ENCODE data around the gene PHF21A. TPM values are rescaled to one million over a fixed set of nuclear protein-coding genes. Genes with fewer than 3 reads are reported as not detected.

PHF21A gene
- total RNA-seq, 1 donor from 2014 or later, result 66.8 TPM

- DNase-seq (ENCODE audit: extremely low spot score in 2 of 2), result no peak
- H3K4me1 ChIP-seq, result no peaks in the 10 kb centered on the region
- H3K4me3 ChIP-seq, result no peak overlapping the region
- no peaks in the 10 kb centered on the region for H3K9me3 ChIP-seq
- H3K27me3 ChIP-seq, result no peaks in the 10 kb centered on the region
- H3K27ac ChIP-seq, result no peak overlapping the region
- TF ChIP-seq POLR2A (IDR thresholded peaks at IDR 0.05) (no peak), CTCF (IDR thresholded peaks at IDR 0.05) (no peak), POLR2AphosphoS5 (IDR thresholded peaks at IDR 0.05; ENCODE audit: insufficient read depth in 1 of 2, low read depth in 1 of 2) (no peak)
- intact Hi-C loops (cut with DNase I), result no loop called here
- H3K36me3 ChIP-seq, result no peaks in the 10 kb centered on the region
Measured at GRCh38 chr11:46026606-46027293, 94.5 kb downstream of the PHF21A start.

GRCh38 chr11:46020084-46020599 lies 101.1 kb downstream of the PHF21A start:
- no peak for TF ChIP-seq POLR2A (IDR thresholded peaks at IDR 0.05)
- TF ChIP-seq POLR2AphosphoS5 (IDR thresholded peaks at IDR 0.05; ENCODE audit: insufficient read depth in 1 of 2, low read depth in 1 of 2), result no peak
- TF ChIP-seq CTCF (IDR thresholded peaks at IDR 0.05), result no peak
- no peak for DNase-seq (ENCODE audit: extremely low spot score in 2 of 2)
- H3K27me3 ChIP-seq, result no peaks in the 10 kb centered on the region
- H3K4me3 ChIP-seq, result no peak overlapping the region
- H3K9me3 ChIP-seq, result no peaks in the 10 kb centered on the region
- intact Hi-C loops (cut with DNase I), result no loop called here
- no peaks in the 10 kb centered on the region for H3K4me1 ChIP-seq
- no peak overlapping the region for H3K27ac ChIP-seq
- H3K36me3 ChIP-seq, result no peaks in the 10 kb centered on the region

GRCh38 chr11:46018651-46019050 lies 102.6 kb downstream of the PHF21A start:
- intact Hi-C loops (cut with DNase I), result no loop called here
- Histone ChIP-seq H3K4me1 (no peaks in the 10 kb centered on the region), H3K4me3 (no peak overlapping the region), H3K9me3 (no peaks in the 10 kb centered on the region), H3K27ac (no peak overlapping the region), H3K27me3 (no peaks in the 10 kb centered on the region), H3K36me3 (no peaks in the 10 kb centered on the region)
- no peak for TF ChIP-seq CTCF (IDR thresholded peaks at IDR 0.05)
- no peak for TF ChIP-seq POLR2AphosphoS5 (IDR thresholded peaks at IDR 0.05; ENCODE audit: insufficient read depth in 1 of 2, low read depth in 1 of 2)
- TF ChIP-seq POLR2A (IDR thresholded peaks at IDR 0.05), result no peak
- DNase-seq (ENCODE audit: extremely low spot score in 2 of 2), result no peak

GRCh38 chr11:46017341-46017740 lies 103.9 kb downstream of the PHF21A start:
- no peak overlapping the region for H3K27ac ChIP-seq
- no peak overlapping the region for H3K4me3 ChIP-seq
- intact Hi-C loops (cut with DNase I), result no loop called here

More at GRCh38 chr11:46017341-46017740, 103.9 kb downstream of the PHF21A start:
- Histone ChIP-seq H3K9me3 (no peaks in the 10 kb centered on the region), H3K36me3 (no peaks in the 10 kb centered on the region), H3K27me3 (no peaks in the 10 kb centered on the region), H3K4me1 (no peaks in the 10 kb centered on the region)
- DNase-seq (ENCODE audit: extremely low spot score in 2 of 2), result no peak
- no peak for TF ChIP-seq POLR2A (IDR thresholded peaks at IDR 0.05)
- no peak for TF ChIP-seq POLR2AphosphoS5 (IDR thresholded peaks at IDR 0.05; ENCODE audit: insufficient read depth in 1 of 2, low read depth in 1 of 2)
- TF ChIP-seq CTCF (IDR thresholded peaks at IDR 0.05), result no peak
